Measurements from ENCODE around the gene IGSF10. TPM values are rescaled to one million over a fixed set of nuclear protein-coding genes. Genes with fewer than 3 reads are reported as not detected.

The IGSF10 gene
- total and polyA plus RNA-seq, 2 of the 13 experiments (the other 11 are each of a cell fraction or from before 2014, with no cell fraction given): 0.16 TPM; not detected in 1

GRCh38 chr3:151440940-151441339 is 19.9 kb downstream of the IGSF10 start:
- WGBS (ENCODE audit: low lambda C conversion rate): 8% methylated on average over 1 of the region's 1 CpG
- POLR2A ChIA-PET: no interaction called here
- Histone ChIP-seq H3K79me2 (ENCODE audit: insufficient read depth, low read length) (no peaks in the 10 kb centered on the region), H3K9ac (ENCODE audit: insufficient read depth, low read depth, low read length) (no peak overlapping the region), H3K4me3 (replicated peaks in 1 of 3; ENCODE audit: insufficient read depth in 1 of 3, low read depth in 2 of 3, low read length in 3 of 3) (no peak overlapping the region), H3K4me1 (ENCODE audit: insufficient read depth, low read length) (no peaks in the 10 kb centered on the region), H2AFZ (ENCODE audit: low read length) (no peak overlapping the region), H3K27ac (ENCODE audit: extremely low read length, insufficient read depth, low read length) (no peak overlapping the region), H3K9me3 (ENCODE audit: low read length) (no peaks in the 10 kb centered on the region), H4K20me1 (ENCODE audit: insufficient read depth, low read length) (no peaks in the 10 kb centered on the region), H3K27me3 (ENCODE audit: control insufficient read depth in 1 of 2, insufficient read depth in 2 of 2, low read length in 2 of 2) (0 out of 5 replicates have a peak, but pooled peaks cover 0 to 3% of the 10 kb centered on the region in 2 experiments), H3K36me3 (replicated peaks in 1 of 2; ENCODE audit: control insufficient read depth in 1 of 2, insufficient read depth in 2 of 2, low read length in 2 of 2) (no peaks in the 10 kb centered on the region), H3K4me2 (ENCODE audit: low read depth, low read length) (no peak overlapping the region)
- in situ Hi-C loops (cut with HindIII; ENCODE audit: extremely low pct_ligation_motif_present, low pct_unique_long_range_greater_than_20kb): loop anchor here (5.0 kb wide), 1 partner anchor 401 kb away; no protein-coding TSS in a partner anchor
- DNase-seq (ENCODE audit: low spot score): no peak
- no TSS peak for BruUV-seq (replicated peaks)
- intact Hi-C loops (cut with micrococcal nuclease; ENCODE audit: unreplicated experiment): no loop called here
- CTCF ChIA-PET (ENCODE audit: low intra/inter-chr PET ratio, low total read pairs): interaction anchor here (3.4 kb wide), 1 partner anchor 398 kb away, joined by 34 read pairs; no protein-coding TSS in a partner anchor
- FAIRE-seq: no peak
- TF ChIP-seq ZHX1 (CRISPR knock-in tag; IDR thresholded peaks at IDR 0.05; ENCODE audit: low read depth): no peak
- TF ChIP-seq KLF6 (CRISPR knock-in tag; IDR thresholded peaks at IDR 0.05): no peak
- TF ChIP-seq ZFP36 (IDR thresholded peaks at IDR 0.05; ENCODE audit: borderline replicate concordance, low read depth, low read length, partially characterized antibody): no peak
- TF ChIP-seq ZFP41 (CRISPR knock-in tag; IDR thresholded peaks at IDR 0.05; ENCODE audit: borderline replicate concordance): no peak
- TF ChIP-seq RBFOX2 (IDR thresholded peaks at IDR 0.05; ENCODE audit: low read depth, low read length): no peak
- TF ChIP-seq SCMH1 (CRISPR knock-in tag; IDR thresholded peaks at IDR 0.05; ENCODE audit: borderline replicate concordance): no peak
- no peak for TF ChIP-seq ZNF138 (CRISPR knock-in tag; IDR thresholded peaks at IDR 0.05; ENCODE audit: low read depth)
- TF ChIP-seq KAT2B (IDR thresholded peaks at IDR 0.05; ENCODE audit: borderline replicate concordance, low read depth, low read length): no peak
- TF ChIP-seq ZNF773 (CRISPR knock-in tag; IDR thresholded peaks at IDR 0.05; ENCODE audit: borderline replicate concordance): no peak
- ATAC-seq: no peak

Measured in HepG2 (cell line).